WERI-Rb-1 (cell line): ENCODE data around the gene TTC33.

Experiments used
- DNase-seq: peaks from one replicate; pipeline ENCODE4 v3.0.0-alpha.2; 2020
- H3K27ac ChIP-seq: fragments of 250-450 bp; sonication (Bioruptor Pico); 2 replicates; pipeline ENCODE4 v1.5.1; 2020; ENCODE audit warnings: mild to moderate bottlenecking, moderate library complexity
- H3K27me3 ChIP-seq: fragments of 250-450 bp; sonication (Bioruptor Pico); 2 replicates; pipeline ENCODE4 v1.5.1; 2021; ENCODE audit warnings: mild to moderate bottlenecking, low read depth, moderate library complexity; ENCODE audit not compliant: insufficient read depth, severe bottlenecking
- H3K36me3 ChIP-seq: fragments of 250-450 bp; sonication (Bioruptor Pico); 2 replicates; pipeline ENCODE4 v1.5.1; 2020; ENCODE audit warnings: mild to moderate bottlenecking, moderate library complexity
- H3K4me3 ChIP-seq: 2 replicates; pipeline ENCODE4 v1.5.1; 2011; ENCODE audit warnings: low read depth, mild to moderate bottlenecking, control low read depth, low read length
- H3K9me3 ChIP-seq: fragments of 250-450 bp; sonication (Bioruptor Pico); 2 replicates; pipeline ENCODE4 v1.5.1; 2021; ENCODE audit warnings: mild to moderate bottlenecking, moderate library complexity; ENCODE audit not compliant: severe bottlenecking
- CTCF ChIP-seq: IDR thresholded peaks from 2 replicates; pipeline ENCODE4 v1.5.1; 2011; ENCODE audit warnings: low read depth, mild to moderate bottlenecking, control low read depth, inconsistent platforms, low read length

TTC33 gene

GRCh38 chr5:40560474-40561110 is 195.2 kb downstream of the TTC33 start:
- no peaks in the 10 kb centered on the region for H3K9me3 ChIP-seq

DNA sequence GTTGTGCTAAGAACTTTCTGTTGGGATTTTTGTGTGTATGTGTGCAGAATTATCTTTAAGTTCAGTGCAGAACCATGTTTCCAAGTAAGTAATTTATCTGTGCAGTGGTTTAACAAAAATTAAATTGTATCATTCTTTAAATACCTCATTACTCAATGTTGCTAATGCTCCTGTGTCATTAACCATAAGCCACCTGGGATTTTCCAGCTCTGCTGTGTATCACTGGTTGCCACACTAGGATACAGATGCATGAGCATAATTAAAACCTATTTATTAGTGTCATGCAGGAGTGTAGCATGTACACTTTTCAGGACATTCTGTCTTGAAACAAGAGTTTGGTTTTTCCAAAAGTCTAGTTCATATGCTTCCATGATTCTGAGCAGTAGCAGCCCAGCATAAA is 196.5 kb downstream of the TTC33 start:
- no peak for TF ChIP-seq CTCF
- no peak overlapping the region for H3K27ac ChIP-seq
- H3K4me3 ChIP-seq = no peak overlapping the region
- no peak for DNase-seq
- H3K36me3 ChIP-seq = no peaks in the 10 kb centered on the region
- no peaks in the 10 kb centered on the region for H3K27me3 ChIP-seq
- no peaks in the 10 kb centered on the region for H3K9me3 ChIP-seq

More at GRCh38 chr5:40560474-40561110, 195.2 kb downstream of the TTC33 start:
- Histone ChIP-seq H3K27ac (no peak overlapping the region), H3K4me3 (no peak overlapping the region), H3K27me3 (no peaks in the 10 kb centered on the region), H3K36me3 (no peaks in the 10 kb centered on the region)
- no peak for TF ChIP-seq CTCF
- DNase-seq = no peak

GRCh38 chr5:40557501-40557900 is 198.3 kb downstream of the TTC33 start:
- no peaks in the 10 kb centered on the region for H3K36me3 ChIP-seq
- no peak overlapping the region for H3K27ac ChIP-seq
- no peak for DNase-seq
- H3K4me3 ChIP-seq = no peak overlapping the region
- H3K27me3 ChIP-seq = no peaks in the 10 kb centered on the region
- H3K9me3 ChIP-seq = no peaks in the 10 kb centered on the region
- no peak for TF ChIP-seq CTCF

- Histone ChIP-seq H3K27me3 (no peaks in the 10 kb centered on the region), H3K27ac (no peak overlapping the region), H3K9me3 (no peaks in the 10 kb centered on the region), H3K4me3 (no peak overlapping the region), H3K36me3 (no peaks in the 10 kb centered on the region)
- no peak for DNase-seq
- no peak for TF ChIP-seq CTCF
Measured at GRCh38 chr5:40556811-40557210, 198.9 kb downstream of the TTC33 start.

GRCh38 chr5:40555886-40556285 is 199.9 kb downstream of the TTC33 start:
- H3K27ac ChIP-seq = no peak overlapping the region
- H3K9me3 ChIP-seq = no peaks in the 10 kb centered on the region
- DNase-seq = no peak
- no peak overlapping the region for H3K4me3 ChIP-seq
- H3K27me3 ChIP-seq = no peaks in the 10 kb centered on the region
- H3K36me3 ChIP-seq = no peaks in the 10 kb centered on the region
- TF ChIP-seq CTCF = no peak

GRCh38 chr5:40554813-40555212 is 200.9 kb downstream of the TTC33 start:
- no peak for DNase-seq

More at GRCh38 chr5:40554813-40555212, 200.9 kb downstream of the TTC33 start:
- Histone ChIP-seq H3K36me3 (no peaks in the 10 kb centered on the region), H3K9me3 (no peaks in the 10 kb centered on the region), H3K27ac (no peak overlapping the region), H3K27me3 (no peaks in the 10 kb centered on the region), H3K4me3 (no peak overlapping the region)
- TF ChIP-seq CTCF = no peak
